GM12801 (cell line): ENCODE measurements around the gene TMEM63B.

ENCODE experiments used
- TF ChIP-seq, protein P1 (sequence below): IDR thresholded peaks from one replicate; pipeline ENCODE4 v1.5.1; 2011; ENCODE audit warnings: control low read depth; ENCODE audit not compliant: insufficient read length; ENCODE audit errors: extremely low read depth

TMEM63B gene

DNA sequence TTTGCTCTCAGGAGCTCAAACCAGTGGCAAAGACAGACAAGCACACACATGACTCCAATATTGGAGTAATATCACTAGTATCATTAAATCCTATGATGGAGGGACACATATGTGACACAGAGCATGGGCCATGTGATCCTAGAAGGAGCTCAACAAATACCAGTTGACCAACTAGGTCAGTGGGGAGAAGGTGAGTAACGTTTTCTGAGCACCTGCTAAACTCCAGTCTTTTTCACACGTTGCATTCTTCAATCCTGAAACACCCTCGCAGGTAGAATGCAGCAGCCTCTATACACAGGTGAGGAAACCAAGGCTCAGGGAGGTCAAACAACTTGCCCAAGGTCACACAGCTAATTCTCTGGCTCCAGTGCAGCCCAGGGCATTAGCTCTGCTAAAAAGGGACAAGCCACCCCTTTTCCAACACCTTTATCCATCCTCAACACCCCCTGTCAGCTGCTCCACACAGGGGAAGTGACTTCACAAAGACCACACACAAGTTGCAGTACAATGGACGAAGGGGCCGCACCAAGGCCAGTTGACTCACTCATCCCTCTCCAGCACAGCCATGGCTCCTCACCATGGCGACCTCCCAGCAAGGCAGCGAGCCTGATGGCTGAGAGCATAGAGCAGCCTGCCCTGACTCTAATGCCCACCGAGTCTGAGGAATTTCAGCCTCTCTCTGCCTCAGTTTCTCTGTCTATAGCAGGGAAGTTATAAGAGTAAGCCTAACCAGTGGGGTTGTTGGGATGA is 35.7 kb downstream of the TMEM63B start:
- TF ChIP-seq, protein P1, sequence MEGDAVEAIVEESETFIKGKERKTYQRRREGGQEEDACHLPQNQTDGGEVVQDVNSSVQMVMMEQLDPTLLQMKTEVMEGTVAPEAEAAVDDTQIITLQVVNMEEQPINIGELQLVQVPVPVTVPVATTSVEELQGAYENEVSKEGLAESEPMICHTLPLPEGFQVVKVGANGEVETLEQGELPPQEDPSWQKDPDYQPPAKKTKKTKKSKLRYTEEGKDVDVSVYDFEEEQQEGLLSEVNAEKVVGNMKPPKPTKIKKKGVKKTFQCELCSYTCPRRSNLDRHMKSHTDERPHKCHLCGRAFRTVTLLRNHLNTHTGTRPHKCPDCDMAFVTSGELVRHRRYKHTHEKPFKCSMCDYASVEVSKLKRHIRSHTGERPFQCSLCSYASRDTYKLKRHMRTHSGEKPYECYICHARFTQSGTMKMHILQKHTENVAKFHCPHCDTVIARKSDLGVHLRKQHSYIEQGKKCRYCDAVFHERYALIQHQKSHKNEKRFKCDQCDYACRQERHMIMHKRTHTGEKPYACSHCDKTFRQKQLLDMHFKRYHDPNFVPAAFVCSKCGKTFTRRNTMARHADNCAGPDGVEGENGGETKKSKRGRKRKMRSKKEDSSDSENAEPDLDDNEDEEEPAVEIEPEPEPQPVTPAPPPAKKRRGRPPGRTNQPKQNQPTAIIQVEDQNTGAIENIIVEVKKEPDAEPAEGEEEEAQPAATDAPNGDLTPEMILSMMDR, result no peak

DNA sequence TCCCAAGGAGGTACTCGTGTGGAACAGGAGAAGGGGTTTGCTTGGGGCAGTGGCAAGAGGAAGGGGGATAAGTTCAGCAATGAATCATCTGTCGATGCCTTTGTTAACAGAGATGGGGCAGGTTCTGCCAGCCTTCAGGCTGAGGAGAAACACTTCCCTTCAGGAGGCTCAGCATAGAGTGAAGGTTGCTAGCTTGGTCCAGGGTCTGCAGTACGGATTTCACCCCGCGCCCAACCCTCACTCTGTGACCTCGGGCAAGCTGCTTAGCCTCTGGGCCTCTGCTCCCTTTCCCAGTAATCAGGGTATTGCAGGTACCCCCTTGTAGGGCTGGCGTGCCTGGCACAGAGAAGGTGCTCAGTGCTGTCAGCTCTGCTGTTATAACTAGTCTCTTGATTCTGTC is 38.8 kb downstream of the TMEM63B start:
- TF ChIP-seq, protein P1, result no peak

DNA sequence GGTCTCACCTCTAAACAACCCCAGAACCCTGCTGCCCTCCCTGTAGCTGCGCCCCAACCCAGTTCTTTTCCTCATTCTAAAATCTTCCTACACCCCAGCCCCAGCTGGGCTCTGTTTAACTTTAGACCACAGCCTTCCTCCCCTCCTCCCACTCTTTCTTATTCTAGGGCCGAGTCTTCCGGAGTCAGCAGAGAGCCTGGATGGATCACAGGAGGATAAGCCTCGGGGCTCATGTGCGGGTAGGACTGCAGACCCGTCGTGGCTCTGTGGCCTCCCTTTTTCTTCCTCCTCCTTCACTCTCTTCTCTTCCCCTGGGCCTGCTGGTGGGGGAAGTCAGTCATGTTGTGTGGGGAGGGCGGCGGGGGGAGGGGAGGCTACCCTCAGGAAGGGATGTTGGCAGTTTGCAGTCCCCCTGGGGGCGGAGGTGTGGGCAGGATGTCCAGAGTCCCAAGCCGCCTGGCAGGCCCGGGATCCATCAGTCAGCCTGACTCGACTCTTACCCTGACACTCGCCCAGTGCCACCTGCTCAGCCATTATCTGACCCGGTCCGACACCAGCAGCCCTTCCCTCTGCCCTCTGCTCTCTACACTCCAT is 39.3 kb downstream of the TMEM63B start:
- TF ChIP-seq, protein P1, result no peak

DNA sequence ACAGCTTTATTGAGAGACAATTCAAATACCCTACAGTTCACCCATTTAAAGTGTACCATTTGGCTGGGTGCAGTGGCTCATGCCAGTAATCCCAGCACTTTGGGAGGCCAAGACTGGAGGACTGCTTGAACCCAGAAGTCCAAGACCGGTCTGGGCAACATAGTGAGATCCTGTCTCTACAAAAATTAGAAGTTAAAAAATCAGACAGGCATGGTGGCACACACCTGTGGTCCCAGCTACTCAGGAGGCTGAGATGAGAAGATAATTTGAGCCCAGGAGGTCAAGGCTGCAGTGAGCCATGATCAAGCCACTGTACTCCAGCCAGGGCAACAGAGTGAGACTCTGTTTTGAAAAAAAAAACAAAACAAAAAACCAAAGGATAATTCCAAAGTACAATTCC is 40.2 kb downstream of the TMEM63B start:
- TF ChIP-seq, protein P1, result no peak

DNA sequence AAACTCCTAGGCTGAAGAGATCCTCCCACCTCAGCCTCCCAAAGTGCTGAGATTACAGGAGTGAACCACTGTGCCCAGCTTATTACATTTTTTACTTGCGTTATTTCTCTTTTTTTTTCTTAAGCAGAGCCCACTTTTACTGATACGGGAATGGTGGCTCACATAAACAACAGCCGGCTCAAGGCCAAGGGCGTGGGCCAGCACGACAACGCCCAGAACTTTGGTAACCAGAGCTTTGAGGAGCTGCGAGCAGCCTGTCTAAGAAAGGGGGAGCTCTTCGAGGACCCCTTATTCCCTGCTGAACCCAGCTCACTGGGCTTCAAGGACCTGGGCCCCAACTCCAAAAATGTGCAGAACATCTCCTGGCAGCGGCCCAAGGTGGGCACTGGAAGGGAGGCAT is 41.8 kb downstream of the TMEM63B start:
- TF ChIP-seq, protein P1, result no peak

DNA sequence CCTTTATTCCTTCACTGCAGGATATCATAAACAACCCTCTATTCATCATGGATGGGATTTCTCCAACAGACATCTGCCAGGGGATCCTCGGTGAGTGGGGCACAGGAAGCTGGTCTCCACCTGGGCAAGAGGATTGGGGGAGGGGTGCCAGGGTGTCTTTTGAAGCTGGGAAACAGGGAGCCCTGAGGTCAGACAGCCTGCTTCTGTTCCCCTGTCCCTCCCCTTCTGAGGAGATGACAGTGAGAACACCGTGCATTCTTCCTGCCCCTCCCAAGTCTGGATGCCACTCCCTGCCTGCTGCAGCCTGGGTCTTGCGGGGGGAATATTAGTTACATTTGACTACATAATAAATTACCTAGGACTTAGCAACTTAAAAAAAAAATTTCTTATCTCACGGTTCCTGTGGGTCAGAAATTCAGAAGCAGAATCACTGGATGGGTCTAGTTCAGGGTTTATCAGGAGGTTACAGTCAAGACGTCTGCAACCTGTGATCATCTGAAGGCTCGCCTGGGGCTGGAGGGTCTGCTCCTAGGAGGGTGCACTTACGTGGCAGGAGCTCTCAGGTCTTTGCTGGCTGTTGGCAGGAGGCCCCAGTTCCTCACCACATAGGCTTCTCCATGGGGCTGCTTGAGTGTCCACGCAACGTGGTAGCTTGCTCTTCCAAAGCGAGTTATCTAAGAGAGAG is 42.7 kb downstream of the TMEM63B start:
- TF ChIP-seq, protein P1, result no peak

DNA sequence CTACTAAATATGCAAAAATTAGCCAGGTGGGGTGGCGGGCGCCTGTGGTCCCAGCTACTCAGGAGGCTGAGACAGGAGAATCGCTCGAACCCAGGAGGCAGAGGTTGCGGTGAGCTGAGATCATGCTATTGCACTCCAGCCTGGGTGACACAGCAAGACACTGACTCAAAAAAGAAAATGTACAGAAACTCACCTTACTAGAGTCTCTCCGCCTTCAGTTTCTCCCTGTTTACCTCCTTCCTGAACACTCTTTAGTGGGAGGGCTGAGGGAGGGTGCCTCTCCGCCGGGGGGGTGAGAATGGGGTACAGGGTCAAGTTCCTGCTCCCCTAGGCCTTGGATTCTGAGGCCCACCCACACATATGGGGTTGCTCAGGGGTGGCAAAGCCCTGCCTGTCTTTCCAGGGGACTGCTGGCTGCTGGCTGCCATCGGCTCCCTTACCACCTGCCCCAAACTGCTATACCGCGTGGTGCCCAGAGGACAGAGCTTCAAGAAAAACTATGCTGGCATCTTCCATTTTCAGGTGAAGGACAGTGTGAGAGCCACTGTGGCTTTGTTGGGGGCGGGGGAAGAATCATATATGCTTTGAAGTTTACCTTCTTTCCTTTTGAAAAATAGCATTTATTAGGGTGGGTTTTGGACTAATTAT is 44.7 kb downstream of the TMEM63B start:
- TF ChIP-seq, protein P1, result no peak
